Activated CD8-positive, alpha-beta memory T cell treated with anti-CD3 and anti-CD28 coated beads for 36 hours (primary cell): ENCODE measurements around the gene ADI1. TPM values are rescaled to one million over a fixed set of nuclear protein-coding genes. Genes with fewer than 3 reads are reported as not detected.

Experiments used
- CTCF ChIA-PET: fragments of 350-600 bp; sonication (Branson Sonifier 250); formaldehyde crosslinking; loops from one replicate; lab custom pipeline; 2021; ENCODE audit warnings: antibody characterized with exemption; lab: Charles Lee
- POLR2A ChIA-PET: fragments of 350-600 bp; sonication (Branson Sonifier 250); formaldehyde crosslinking; loops from one replicate; lab custom pipeline; 2021; ENCODE audit warnings: antibody characterized with exemption; lab: Charles Lee
- total RNA-seq, 2 experiments: library from RNA; stranded (reverse); gene quantifications; one replicate each; pipeline ENCODE4 v1.2.3, GENCODE V29; 2021

ADI1 gene
- total RNA-seq, 2 experiments from 2014 or later = 29.2 to 31.1 TPM

DNA sequence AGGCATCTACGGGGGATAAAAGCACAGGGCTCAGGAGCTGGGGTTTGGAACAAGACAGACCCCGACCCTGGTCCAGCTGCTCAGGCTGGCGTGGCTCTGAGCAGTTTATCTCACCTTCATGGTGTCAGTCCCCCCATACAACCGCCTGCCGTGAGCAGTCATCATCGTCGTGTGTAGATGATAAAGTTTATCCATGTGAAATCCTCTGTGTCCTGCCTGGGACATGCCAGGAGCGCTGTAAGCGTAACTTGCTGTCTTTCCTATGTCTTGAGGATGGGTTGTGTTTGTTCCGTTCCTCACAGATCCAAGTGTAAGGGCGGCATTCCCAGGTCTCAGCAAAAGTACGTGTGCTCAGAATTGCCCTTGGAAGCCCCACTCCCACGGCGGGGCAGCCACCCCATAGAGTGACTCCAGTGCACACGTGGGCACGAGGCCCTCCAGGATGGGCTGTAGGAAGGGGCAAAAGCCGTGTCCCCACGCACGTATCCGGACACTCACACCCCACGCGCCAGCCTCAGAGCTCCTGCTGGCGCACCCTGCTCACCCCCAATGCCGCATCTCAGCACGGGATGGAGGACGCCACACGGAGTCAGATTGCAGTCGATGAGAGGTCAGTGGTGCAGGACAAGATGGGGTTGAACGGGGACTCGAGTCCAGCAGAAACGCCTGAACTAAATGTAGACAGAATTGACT is 50.9 kb downstream of the ADI1 start:
- ChIA-PET CTCF (no interaction called here), POLR2A (no interaction called here)

DNA sequence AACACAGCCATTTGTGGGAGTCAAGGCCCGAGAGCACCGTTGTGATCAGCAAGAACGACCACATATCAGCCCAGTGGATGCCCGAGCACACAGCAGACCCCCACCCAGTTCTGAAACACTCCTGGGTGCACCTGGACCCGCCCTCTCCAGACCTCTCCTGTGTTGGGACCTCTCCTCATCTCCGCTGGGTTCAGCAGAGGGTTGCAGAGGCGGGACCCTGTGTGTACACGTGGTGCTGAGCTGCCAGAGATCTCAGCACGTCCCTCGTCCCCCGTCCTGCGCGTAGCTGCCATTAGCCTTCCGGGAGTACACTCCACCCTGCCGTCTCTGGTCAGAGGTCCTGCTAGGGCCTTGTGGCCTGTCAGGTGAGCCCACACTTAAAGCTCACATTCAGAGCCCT is 51.7 kb downstream of the ADI1 start:
- CTCF ChIA-PET = no interaction called here
- POLR2A ChIA-PET = no interaction called here

DNA sequence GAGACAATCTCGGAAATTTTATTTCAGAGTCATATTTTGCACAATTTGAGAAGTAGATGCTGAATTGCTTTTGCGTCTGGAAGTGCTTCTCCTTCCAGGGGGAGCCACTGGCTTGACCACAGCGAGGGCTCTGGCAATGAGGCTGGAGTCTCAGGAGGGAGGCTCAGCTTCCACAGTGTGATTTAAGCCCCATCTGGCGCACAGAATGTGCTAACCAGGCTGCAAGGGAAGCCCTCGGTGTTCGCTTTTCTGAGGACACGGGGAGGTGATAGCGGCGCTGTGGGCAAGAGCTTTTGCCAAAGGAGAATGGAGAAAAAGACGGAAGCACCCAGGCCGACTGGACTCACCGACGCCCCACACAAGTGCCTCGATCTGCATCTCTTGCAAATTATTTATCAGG is 52.4 kb downstream of the ADI1 start:
- POLR2A ChIA-PET = no interaction called here

DNA sequence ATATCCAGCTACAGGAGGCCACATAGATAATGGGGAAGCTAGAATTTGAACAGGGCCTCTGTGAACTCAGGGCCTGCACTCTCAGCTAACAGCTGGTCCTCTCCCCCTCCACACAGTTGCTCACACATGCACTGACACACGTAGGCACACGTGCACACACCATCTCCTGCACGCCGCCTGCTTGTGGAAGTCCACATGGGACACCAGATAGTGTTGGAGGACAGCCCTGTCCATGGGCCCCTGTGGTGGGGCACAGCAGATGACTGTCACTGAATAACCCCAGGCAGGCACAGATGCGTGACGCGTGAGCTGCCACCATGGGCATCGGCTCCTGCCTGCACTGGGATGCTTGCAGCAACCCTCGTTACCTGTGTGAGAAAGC is 52.9 kb downstream of the ADI1 start:
- CTCF ChIA-PET = no interaction called here

More for the DNA sequence above, 52.4 kb downstream of the ADI1 start:
- CTCF ChIA-PET = no interaction called here

DNA sequence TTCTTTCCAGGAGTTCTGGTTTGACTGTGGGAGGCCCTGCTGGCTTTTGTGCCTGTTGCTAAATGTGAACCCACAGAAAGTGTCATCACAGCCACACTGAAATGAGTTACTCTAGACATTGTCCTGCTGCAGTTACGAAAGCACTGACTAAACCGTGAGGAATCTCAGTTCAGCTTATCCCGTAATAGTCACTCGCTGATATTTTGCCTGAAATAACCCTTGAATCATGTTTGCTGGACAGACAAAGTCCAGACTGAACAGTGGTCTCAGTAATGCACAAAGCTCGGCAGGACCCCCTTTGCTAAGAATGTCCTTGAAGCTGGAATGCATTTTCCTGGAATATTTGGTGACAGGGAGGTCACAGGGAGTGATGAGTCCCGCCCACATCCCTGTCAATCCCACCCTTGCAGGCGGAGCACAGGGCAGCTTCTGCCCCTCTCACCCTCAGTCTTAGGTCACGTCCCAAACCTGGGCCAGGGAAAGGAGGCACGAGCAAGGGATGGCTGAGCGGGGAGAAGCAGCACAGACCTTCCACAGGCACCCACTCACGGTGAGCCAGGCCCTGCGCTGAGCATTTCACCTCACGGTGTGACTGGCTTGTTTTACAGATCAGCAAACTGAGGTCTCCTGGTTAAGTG is 53.4 kb downstream of the ADI1 start:
- CTCF ChIA-PET = no interaction called here
- POLR2A ChIA-PET = no interaction called here

More for the DNA sequence above, 52.9 kb downstream of the ADI1 start:
- POLR2A ChIA-PET = no interaction called here

DNA sequence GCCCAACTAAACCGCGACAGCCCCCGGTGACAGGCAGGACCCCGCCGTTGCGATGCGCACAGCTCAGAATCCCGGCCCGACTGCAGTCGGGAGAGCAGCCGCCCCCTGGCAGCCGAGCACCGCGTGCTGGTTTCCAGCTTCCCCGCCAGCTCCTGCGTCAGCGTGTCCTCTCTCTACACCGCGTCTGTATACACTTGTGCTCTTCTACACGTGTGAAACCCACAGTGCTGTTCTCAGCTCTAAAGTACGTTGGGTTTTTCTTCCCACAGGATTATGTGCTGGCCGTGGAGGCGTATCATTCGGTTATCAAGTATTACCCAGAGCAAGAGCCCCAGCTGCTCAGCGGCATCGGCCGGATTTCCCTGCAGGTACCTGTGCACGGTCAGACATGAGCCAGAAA is 54.0 kb downstream of the ADI1 start:
- CTCF ChIA-PET = no interaction called here
- POLR2A ChIA-PET = no interaction called here

DNA sequence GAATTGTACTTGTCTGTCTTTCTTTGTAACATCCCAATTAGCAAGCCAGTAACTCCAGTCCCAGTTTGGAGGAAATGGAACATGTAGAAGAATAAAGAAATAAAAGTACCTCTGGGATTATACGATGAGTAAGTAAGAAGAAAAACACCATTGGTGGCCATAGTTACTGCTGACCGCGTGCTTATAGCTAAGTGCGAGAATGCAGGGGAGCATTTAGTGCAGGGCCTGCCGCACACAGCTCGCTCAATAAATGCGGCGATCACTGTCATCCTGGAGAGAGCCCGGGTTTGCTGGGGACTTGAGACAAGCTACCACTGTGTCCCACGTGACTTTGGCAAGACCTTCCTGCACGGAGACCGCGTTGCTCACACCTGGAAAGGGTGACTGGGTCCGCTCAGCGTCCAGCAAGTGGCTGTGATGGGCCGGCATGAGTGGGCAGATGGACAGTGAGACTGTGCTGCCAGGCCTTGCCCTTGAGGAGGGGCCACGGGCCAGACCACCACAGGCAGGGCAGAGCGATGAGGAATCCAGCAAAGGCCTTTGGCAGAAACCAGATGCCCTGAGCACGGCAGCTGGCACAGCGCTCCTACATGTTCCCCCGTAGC is 54.8 kb downstream of the ADI1 start:
- POLR2A ChIA-PET = no interaction called here
- CTCF ChIA-PET = no interaction called here

DNA sequence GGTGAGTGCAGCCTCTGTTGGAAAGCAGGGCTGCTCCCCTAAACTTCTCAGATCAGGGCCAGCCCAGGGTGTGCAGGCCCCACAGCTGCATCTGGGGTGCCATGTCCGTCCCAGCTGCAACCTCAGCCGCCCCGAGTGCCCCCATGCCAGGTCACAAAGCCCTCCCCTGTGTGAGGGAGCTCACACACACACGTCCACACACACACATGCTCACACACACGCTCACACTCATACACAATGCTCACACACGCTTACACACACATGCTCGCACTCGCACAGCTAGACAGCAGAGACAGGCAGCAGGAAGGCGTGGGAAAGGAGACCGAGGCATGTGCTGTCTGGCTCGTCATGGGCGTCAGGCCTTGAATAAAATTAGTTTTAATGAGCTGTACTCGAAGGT is 55.4 kb downstream of the ADI1 start:
- ChIA-PET POLR2A (interaction anchor here (0.6 kb wide), 1 partner anchor 55 kb away, joined by 3 read pairs; no protein-coding TSS in a partner anchor), CTCF (no interaction called here)

DNA sequence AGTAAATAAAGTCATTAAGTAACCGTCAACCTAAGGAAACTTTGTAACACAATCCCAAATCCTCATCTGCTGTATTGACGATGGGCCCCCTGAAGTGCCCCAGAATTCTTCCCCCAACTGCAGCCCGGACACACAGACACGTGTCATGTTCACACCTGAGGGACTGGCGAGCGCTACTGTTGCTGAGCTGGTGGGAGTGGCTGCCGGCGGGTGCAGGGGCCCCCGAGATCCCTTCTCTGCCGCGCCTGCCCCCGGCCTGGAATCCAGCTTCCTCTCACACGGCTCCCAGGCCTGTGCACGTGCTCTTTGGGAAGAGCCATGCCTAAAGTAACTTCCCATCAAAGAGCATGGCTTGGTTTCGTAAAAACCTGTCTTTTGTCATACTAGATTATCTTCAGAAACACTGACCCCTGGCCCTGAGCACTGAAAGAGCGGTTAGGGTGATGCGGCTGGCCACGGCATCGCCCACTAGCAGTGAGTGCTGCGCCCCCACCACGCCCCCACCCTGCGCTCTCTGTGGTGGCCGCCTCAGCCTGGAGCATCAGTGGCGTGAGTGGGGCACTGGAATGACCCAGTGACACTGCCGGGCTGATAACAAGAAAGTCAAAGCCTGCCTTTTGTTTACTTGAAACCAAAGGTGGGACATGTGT is 56.0 kb downstream of the ADI1 start:
- POLR2A ChIA-PET = interaction anchor here (0.6 kb wide), 1 partner anchor 55 kb away, joined by 3 read pairs; no protein-coding TSS in a partner anchor
- CTCF ChIA-PET = interaction anchor here (0.7 to 1.4 kb wide), 3 partner anchors 16 to 188 kb away, joined by 3 to 4 read pairs (median 3); no protein-coding TSS in a partner anchor

DNA sequence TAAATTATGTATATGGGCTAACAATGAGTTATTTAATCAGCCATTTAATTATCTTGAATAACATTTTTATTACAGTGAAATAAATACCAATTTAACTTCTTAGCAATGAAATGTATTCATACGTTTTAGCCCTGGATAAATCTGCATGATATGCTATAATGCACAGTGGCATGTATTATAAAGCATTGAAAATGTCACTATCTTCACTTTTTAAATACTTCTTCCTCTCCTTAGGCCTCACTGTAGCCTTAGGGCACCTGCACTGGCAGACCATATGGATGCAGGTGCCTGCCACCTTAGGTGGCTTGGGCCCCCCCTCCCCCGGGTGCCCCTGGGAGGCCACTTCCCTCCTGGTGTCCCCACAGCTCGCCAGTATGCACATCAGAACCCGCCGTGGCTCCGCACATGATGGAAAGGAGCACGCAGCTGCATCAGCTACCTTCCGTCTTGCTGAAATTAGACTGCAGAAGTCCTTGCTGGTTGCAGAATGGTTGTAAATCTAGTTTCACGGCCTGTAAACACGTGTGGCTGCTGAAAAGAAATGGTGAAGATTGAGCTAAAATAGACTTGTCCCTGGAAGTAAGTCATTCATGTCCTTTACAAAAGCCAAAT is 56.7 kb downstream of the ADI1 start:
- CTCF ChIA-PET = interaction anchor here (0.7 to 1.4 kb wide), 5 partner anchors 15 to 189 kb away, joined by 3 to 4 read pairs (median 3); no protein-coding TSS in a partner anchor
- POLR2A ChIA-PET = no interaction called here

DNA sequence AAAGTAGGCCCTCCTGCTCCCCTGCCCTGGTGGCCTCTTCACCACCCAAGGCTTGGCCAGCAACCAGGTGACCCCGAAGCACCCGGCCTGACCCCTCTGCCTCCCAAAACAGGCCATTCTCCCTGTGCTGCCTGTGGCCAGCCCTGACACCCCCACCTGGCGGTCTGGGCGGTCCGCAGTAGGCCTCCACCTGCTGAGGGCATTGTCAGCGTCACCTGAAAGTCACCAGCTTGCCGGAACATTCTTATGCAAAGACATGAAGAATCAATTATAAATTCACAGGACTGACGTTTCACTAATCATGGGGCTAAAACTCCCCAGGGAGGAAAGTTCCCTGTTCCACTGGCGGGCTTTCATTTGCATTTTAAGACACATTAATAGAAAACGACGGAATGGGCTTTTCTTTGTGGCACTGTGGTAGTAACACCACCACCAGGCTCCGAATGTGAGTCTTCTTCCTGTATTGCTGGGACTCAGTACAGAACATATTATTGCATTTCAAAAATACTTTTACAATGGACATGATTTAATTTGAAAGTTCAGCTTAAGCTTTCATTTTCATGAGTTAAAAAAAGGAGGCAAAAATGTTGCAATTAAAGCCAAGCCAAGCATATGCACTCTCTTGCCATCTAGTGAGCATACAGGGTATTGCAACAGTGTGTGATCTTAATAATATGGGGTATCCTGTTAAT is 57.4 kb downstream of the ADI1 start:
- ChIA-PET CTCF (interaction anchor here (0.8 to 1.4 kb wide), 4 partner anchors 11 to 190 kb away, joined by 3 to 4 read pairs (median 3); no protein-coding TSS in a partner anchor), POLR2A (no interaction called here)

DNA sequence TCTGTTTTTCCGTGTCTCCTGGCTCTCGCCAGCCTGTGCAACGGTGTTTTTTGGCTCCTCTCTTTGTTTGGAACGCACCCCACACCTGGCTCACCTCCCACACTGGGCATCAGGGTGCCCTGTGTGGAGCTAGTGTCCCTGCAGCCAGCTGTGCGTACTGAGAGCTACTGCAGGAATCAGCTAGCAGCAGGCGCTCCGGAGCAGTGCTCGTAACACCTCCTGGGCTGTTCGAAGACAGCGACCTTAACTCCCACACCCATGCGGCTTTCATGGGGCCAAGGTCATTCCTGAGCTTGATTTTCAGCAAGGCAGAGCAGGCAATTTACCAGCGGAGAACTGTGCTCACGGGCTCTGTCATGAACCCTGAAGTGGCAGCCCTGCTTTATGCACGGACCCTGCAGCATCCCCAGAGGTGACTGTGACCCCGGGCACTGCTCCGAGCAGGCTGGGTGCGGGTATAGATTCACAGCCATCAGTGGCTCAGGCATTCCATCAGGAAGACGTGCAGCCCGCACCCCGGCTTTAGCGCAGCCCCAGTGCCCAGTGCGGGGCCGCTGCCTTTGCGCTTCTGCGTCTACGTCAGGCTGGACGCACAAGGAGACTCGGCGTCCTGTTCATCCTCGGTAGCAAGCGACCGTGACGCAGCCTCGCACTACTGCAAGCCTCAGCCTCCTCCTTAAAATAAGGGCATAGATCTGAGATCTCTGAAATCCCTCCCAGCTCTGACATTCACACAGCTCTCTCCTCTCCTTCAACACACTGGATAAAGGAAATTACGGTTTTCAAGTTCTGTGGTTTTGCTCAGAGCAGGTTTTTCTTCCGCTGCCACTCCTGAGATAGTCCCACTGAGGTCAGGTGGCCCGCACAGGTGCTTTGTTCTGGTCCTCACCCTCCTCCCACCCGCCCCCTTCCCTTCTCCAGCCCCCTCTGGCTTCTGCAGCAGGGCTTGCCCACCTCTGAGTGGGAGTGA is 58.2 kb downstream of the ADI1 start:
- ChIA-PET CTCF (interaction anchor here (1.0 kb wide), 1 partner anchor 12 kb away, joined by 4 read pairs; no protein-coding TSS in a partner anchor), POLR2A (no interaction called here)

DNA sequence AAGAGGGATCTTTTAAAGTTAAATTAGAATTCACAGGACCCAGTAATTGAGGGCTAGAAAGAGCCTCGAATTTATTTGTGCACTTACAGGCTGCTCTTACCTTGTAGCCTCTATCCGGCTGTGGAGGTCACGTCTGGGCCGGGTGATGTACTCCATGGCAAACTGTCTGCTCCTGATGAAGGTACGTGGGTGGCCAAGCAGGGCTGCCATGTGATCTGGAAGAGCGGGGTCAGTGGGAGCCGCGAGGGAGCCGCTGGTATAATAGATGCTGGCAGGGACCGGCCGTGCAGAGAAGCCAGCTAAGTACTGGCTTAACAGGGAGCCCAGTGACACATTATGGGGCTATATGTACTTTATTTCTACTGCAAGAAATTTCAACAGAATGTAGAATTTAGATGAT is 59.2 kb downstream of the ADI1 start:
- ChIA-PET CTCF (no interaction called here), POLR2A (no interaction called here)

DNA sequence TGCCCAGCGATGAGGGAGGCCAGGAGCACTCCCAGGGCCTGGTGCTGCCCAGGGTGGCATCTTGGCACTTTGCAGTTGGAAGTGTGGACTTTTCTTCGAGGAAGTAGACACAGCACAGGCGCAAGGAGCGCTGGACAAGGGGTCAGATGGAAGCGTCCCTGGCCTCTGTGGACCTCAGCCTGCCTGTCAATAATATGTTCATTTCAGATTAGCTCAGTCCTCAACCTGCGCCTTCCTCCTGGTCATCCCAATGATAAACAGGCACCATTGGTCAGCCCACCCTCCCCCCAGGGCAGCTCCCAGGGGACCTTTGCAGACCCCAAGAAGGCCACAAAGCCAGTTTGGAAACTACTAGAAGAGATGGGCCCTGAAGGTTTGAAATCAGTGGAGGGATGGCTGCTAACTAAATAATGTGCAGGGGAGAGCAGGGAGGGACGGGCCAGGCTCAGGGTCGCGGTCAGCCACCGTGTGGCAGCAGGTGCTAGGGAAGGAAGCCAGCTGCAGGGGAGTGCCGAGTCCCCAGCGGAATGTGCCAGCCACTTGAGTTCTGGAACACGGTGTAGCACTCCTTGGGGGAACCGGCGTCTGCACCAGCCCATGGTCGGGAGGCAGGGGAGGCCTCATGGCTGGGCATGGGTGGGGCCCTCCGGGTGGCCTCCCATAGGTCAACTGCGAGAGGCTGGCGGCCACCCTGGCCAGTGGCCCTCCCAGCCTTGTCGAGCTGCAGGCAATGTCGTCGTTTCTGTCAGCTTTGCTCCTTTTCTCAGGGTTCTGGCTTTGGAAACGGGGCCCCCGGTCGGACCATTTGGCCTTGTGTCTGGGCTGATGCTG is 59.9 kb downstream of the ADI1 start:
- CTCF ChIA-PET = no interaction called here
- POLR2A ChIA-PET = no interaction called here

DNA sequence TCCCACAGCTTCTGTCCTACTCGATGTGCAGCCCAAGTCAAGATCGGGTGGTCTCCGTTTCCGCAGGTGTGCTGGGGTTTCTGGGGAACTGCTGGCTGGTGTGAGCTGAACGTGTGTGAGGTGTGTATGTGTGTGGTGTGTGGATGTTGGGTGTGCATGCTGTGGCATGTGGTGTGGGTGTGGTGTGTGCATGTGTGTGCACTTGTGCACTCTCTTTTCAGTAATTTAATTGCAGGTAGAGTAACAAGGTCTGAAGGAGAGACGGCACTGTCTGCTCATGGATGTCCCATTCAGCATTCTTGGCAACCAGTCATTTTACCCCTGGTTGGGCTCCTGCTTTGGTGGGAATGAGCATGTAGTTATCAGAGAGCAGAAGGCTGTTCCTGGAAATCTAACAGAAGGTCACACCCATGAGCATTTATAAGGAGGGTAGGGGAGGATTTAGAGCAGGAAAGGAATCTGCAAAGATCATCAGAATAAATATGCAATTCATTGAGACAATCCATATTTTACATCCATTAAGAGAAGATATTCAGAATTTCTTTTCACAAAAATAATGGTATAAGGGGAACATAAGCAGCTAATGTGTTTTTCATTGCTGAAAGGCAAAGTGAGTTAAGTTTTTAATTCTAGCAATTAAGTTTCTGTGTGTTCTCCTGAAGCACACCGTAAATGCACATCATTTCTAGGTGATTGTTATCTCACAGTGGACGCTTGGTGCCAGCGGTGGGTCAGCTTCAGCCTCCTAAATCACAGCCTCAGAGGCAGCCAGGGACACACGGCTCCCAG is 60.7 kb downstream of the ADI1 start:
- ChIA-PET CTCF (no interaction called here), POLR2A (no interaction called here)
